Spleen (tissue), 7 donors: ENCODE results near the gene CCL3.
"Not testable (repeated sequence)": the region's sequence is repeated elsewhere in the genome, so short reads cannot be mapped to it uniquely, and the experiment has no call there.

Source experiments
- POLR2A ChIP-seq, 3 donors: fragments of 450-650 bp; IDR thresholded peaks; one replicate each; pipeline ENCODE4 v1.5.1; 2017; ENCODE audit warnings: antibody characterized with exemption in 3 of 3, mild to moderate bottlenecking in 1 of 3
- TF ChIP-seq, protein P1 (sequence below), 11 experiments: fragments of 200-600 bp in 7 of 11; fragments of 450-650 bp in 4 of 11; sonication (generic) in 4 of 11; IDR thresholded peaks in 8 of 11; conservative IDR thresholded peaks in 3 of 11; 1 replicate in 7 of 11; 2 replicates in 4 of 11; pipeline versions ENCODE4 v1.4.0 to v1.8.0; 2016 to 2021; ENCODE audit warnings: antibody characterized with exemption in 11 of 11, inconsistent platforms in 4 of 11, mild to moderate bottlenecking in 1 of 11
- donor health status: DM: no; HTN: no; CAD: no; lungs with moderate emphysema.
- donor health status: DM: no; HTN: no; CAD: no.
- donor health status: DM: no; HTN: no; CAD: no.

DNA sequence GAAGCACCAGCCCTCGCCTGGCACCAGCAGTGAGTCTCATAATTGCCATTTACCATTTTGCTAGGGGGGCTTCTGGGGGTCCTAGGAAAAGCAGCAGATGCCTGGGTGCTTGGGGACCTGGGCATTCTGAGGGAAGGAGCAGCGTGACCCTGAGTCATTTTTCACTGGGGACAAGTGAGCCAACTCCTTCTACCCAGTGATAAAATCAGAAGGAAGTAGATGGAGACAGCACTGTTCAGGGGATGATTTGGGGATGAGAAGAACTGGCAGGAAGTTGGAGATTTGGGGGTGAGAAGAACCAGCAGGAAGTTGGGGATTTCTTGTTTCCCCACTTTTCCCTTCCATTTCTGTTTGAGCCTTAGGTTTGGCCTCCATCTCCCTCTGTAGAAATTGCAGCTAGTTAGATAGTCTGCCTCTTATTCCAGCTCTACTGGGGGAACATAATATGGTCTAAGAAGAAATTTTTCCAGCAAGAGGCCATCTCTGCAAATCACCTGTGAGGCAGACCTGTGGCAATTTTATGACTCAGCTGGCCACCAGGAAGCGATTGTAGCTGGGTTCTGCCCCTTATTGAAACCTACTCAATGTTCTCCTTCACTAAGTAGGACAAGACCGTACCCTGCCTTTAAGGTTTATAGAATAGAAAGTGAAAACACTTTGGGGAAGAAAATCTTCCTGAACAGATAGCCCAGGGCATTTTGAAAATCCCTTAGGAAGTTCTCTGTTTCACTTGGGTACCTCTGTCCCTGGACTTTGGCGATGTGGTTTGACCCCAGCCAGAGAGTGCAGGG lies 8.1 kb downstream of the CCL3 start:
- TF ChIP-seq, protein P1, sequence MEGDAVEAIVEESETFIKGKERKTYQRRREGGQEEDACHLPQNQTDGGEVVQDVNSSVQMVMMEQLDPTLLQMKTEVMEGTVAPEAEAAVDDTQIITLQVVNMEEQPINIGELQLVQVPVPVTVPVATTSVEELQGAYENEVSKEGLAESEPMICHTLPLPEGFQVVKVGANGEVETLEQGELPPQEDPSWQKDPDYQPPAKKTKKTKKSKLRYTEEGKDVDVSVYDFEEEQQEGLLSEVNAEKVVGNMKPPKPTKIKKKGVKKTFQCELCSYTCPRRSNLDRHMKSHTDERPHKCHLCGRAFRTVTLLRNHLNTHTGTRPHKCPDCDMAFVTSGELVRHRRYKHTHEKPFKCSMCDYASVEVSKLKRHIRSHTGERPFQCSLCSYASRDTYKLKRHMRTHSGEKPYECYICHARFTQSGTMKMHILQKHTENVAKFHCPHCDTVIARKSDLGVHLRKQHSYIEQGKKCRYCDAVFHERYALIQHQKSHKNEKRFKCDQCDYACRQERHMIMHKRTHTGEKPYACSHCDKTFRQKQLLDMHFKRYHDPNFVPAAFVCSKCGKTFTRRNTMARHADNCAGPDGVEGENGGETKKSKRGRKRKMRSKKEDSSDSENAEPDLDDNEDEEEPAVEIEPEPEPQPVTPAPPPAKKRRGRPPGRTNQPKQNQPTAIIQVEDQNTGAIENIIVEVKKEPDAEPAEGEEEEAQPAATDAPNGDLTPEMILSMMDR (IDR thresholded peaks at IDR 0.05 in 8 of 11, conservative IDR thresholded peaks at IDR 0.05 in 3 of 11), result not testable (repeated sequence)
- not testable (repeated sequence) for TF ChIP-seq POLR2A (IDR thresholded peaks at IDR 0.05)
